Caco-2 (cell line): ENCODE measurements around the gene MSMP. TPM values are rescaled to one million over a fixed set of nuclear protein-coding genes. Genes with fewer than 3 reads are reported as not detected.

Experiments
- BruUV-seq: library from RNA; stranded (reverse); fragments of 400-500 nt; replicated peaks from 2 replicates; lab custom pipeline; 2021; lab: Mats Ljungman, UMichigan
- CTCF ChIA-PET: fragments of 300-600 bp; sonication (Branson Sonifier 250); formaldehyde crosslinking; loops from one replicate; lab custom pipeline; 2022; ENCODE audit warnings: antibody characterized with exemption; lab: Charles Lee
- POLR2A ChIA-PET: fragments of 300-600 bp; sonication (Branson Sonifier 250); formaldehyde crosslinking; loops from one replicate; lab custom pipeline; 2022; ENCODE audit warnings: antibody characterized with exemption; lab: Charles Lee
- DNase-seq, 2 experiments: peaks; one replicate each; pipeline versions ENCODE4 v3.0.0 to v3.0.0-alpha.2; 2020 to 2022
- H3K27me3 ChIP-seq: replicated peaks from 2 replicates; pipeline ENCODE4 v1.6.0; 2011; ENCODE audit warnings: low read length; ENCODE audit not compliant: control insufficient read depth, insufficient read depth
- H3K36me3 ChIP-seq: 2 replicates; pipeline ENCODE4 v1.5.1; 2011; ENCODE audit warnings: low read length; ENCODE audit not compliant: control insufficient read depth, insufficient read depth
- H3K4me1 ChIP-seq: fragments of 250-450 bp; sonication (Bioruptor Pico); 2 replicates; pipeline ENCODE4 v1.5.1; 2020; ENCODE audit warnings: mild to moderate bottlenecking
- H3K4me3 ChIP-seq: 2 replicates; pipeline ENCODE4 v1.5.1; 2011; ENCODE audit warnings: low read depth, mild to moderate bottlenecking, control low read depth, low read length
- H3K9me3 ChIP-seq: fragments of 250-450 bp; sonication (Bioruptor Pico); 2 replicates; pipeline ENCODE4 v1.5.1; 2020; ENCODE audit warnings: mild to moderate bottlenecking, moderate library complexity
- H3K27ac Mint-ChIP-seq: one replicate; pipeline ENCODE4 v1.8.0; 2022; ENCODE audit warnings: mixed read lengths; ENCODE audit not compliant: unreplicated experiment
- H3K27me3 Mint-ChIP-seq: one replicate; pipeline ENCODE4 v1.8.0; 2022; ENCODE audit warnings: mixed read lengths; ENCODE audit not compliant: insufficient read depth, unreplicated experiment
- H3K36me3 Mint-ChIP-seq: one replicate; pipeline ENCODE4 v1.8.0; 2022; ENCODE audit warnings: mild to moderate bottlenecking, mixed read lengths; ENCODE audit not compliant: insufficient read depth, unreplicated experiment
- H3K4me1 Mint-ChIP-seq: one replicate; pipeline ENCODE4 v1.8.0; 2022; ENCODE audit warnings: low read depth, mixed read lengths; ENCODE audit not compliant: unreplicated experiment
- H3K4me3 Mint-ChIP-seq: one replicate; pipeline ENCODE4 v1.8.0; 2022; ENCODE audit warnings: mild to moderate bottlenecking, moderate library complexity, mixed read lengths; ENCODE audit not compliant: unreplicated experiment
- H3K9me3 Mint-ChIP-seq: one replicate; pipeline ENCODE4 v1.8.0; 2022; ENCODE audit warnings: mixed read lengths; ENCODE audit not compliant: unreplicated experiment
- intact Hi-C: fragments of 100-400 bp; cut with micrococcal nuclease; formaldehyde crosslinking; loops from one replicate; pipeline ENCODE4 v1.10.0; 2022; ENCODE audit not compliant: unreplicated experiment
- total RNA-seq: library from RNA; stranded (reverse); gene quantifications from 2 replicates; pipeline ENCODE4 v1.2.3, GENCODE V29; 2022
- TF ChIP-seq, protein P1 (sequence below), 2 experiments: fragments of 200-600 bp in 1 of 2; IDR thresholded peaks; 1 replicate in 1 of 2; 2 replicates in 1 of 2; pipeline versions ENCODE4 v1.5.1 to v1.8.0; 2011 to 2022; ENCODE audit warnings: antibody characterized with exemption in 1 of 2, control low read depth in 1 of 2, inconsistent platforms in 1 of 2, low read depth in 1 of 2, low read length in 1 of 2, mild to moderate bottlenecking in 1 of 2, moderate library complexity in 1 of 2; ENCODE audit not compliant: insufficient read depth in 1 of 2, severe bottlenecking in 1 of 2, unreplicated experiment in 1 of 2

Gene MSMP
- total RNA-seq, 1 experiment from 2014 or later, result not detected

DNA sequence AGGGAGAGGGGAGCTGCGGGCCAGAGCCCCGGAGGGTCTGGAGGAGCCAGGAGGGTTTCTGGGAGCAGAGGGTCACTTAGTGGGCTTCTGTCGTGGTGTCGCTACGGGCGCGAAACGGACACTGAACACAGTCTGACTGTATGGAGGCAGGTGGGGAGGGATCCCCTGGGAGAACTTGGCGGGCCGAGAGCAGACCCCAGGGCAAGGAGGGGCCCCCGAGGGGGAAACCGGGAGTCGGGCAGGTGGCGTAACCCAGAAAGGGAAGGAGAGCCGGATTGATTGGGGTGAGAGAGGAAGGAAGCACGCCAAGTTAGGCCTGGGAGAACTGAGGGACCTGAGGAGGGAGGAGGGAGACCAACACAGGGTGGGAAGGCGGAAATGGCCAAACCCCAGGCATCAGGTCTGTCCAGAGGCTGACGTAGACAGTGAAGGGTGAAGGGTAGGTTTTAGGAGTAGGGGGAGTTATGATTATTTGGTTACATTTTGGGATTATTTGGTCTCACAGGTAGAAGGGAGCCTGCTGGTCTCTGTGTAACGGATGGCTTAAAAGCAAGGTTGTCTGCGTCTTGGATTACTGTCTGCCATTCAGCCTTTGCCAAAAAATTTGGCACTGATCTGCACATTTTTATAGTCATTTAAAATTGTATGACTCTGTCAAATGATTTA, 3.3 kb upstream of the MSMP start:
- intact Hi-C loops, result no loop called here
- POLR2A ChIA-PET, result interaction anchor here (0.6 to 2.0 kb wide), 2 partner anchors 29 to 251 kb away, joined by 5 read pairs; no protein-coding TSS in a partner anchor
- peak overlapping the region; percentile 80 for H3K4me3 Mint-ChIP-seq
- H3K27me3 Mint-ChIP-seq, result no peaks in the 10 kb centered on the region
- no TSS peak for BruUV-seq
- peak overlapping the region; percentile 81 for H3K27ac Mint-ChIP-seq
- CTCF ChIA-PET, result interaction anchor here (0.6 to 1.5 kb wide), 5 partner anchors 11 to 841 kb away, joined by 3 to 10 read pairs (median 4); partner anchors contain the start of gene HINT2
- DNase-seq, result peak; percentile 60 to 70
- H3K9me3 ChIP-seq, result no peaks in the 10 kb centered on the region
- H3K36me3 ChIP-seq, result no peaks in the 10 kb centered on the region
- TF ChIP-seq, protein P1, sequence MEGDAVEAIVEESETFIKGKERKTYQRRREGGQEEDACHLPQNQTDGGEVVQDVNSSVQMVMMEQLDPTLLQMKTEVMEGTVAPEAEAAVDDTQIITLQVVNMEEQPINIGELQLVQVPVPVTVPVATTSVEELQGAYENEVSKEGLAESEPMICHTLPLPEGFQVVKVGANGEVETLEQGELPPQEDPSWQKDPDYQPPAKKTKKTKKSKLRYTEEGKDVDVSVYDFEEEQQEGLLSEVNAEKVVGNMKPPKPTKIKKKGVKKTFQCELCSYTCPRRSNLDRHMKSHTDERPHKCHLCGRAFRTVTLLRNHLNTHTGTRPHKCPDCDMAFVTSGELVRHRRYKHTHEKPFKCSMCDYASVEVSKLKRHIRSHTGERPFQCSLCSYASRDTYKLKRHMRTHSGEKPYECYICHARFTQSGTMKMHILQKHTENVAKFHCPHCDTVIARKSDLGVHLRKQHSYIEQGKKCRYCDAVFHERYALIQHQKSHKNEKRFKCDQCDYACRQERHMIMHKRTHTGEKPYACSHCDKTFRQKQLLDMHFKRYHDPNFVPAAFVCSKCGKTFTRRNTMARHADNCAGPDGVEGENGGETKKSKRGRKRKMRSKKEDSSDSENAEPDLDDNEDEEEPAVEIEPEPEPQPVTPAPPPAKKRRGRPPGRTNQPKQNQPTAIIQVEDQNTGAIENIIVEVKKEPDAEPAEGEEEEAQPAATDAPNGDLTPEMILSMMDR (IDR thresholded peaks at IDR 0.05; ENCODE audit: insufficient read depth in 1 of 2, low read depth in 1 of 2, low read length in 1 of 2, severe bottlenecking in 1 of 2, unreplicated experiment in 1 of 2), result no peak
- no peaks in the 10 kb centered on the region for H3K27me3 ChIP-seq
- H3K9me3 Mint-ChIP-seq, result no peaks in the 10 kb centered on the region
- H3K4me3 ChIP-seq, result peak overlapping the region; percentile 59
- peaks cover 14% of the 10 kb centered on the region for H3K4me1 Mint-ChIP-seq
- peaks cover 5% of the 10 kb centered on the region; the same call in 1 of the 2 replicates for H3K4me1 ChIP-seq
- peaks cover 21% of the 10 kb centered on the region for H3K36me3 Mint-ChIP-seq

DNA sequence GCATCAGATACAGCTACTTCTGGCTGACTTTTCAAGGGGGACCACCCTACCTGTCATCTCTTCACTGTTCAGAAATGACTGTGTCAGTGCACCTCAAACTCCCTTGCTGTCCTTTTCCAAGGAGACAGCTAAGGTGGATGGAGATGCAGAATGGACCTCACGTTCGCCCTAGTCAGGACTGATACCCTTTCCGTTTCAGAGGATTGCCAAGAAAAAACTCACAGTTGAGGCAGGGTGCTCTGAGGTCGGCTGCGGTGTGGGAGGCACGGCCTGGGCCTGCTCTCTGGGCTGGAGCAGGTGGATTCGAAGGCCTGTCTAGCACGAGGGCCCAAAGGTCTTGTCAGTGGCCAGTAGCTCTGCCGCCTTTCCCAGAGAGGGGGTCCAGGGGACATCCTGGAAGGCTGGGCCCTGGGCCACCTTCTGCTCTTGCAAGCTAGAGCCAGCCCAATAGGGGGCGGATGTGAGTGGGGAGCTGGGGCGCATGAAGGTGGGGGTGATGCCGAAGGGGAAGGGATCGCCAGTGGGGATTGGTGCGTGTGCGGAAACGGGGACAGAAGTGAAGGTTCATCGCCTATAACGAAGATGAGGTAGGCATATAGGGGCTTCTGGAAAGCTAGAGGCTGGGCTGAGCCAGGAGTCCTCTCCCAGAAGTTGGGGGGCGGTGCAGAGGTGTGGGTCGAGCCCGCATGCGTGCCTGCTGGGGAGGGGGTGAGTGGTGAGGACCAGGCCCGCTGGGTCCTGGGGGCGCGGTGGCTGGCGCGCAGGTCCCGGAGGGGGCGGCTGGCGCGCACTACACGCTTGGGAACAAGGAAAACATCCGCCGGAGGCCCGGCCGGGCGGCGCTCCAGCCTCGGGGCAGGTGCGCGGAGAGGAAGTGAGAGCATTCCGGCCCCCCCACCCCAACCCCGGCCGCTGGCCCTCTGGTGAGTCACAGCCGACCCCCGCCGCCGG, 2.5 kb upstream of the MSMP start:
- no peaks in the 10 kb centered on the region for H3K9me3 ChIP-seq
- Mint-ChIP-seq H3K27me3 (no peaks in the 10 kb centered on the region), H3K27ac (peak overlapping the region; percentile 81), H3K36me3 (peaks cover 24% of the 10 kb centered on the region), H3K4me3 (peak overlapping the region; percentile 80), H3K4me1 (peaks cover 14% of the 10 kb centered on the region), H3K9me3 (no peaks in the 10 kb centered on the region)
- no TSS peak for BruUV-seq
- TF ChIP-seq, protein P1 (IDR thresholded peaks at IDR 0.05; ENCODE audit: insufficient read depth in 1 of 2, low read depth in 1 of 2, low read length in 1 of 2, severe bottlenecking in 1 of 2, unreplicated experiment in 1 of 2), result peak; percentile 56 to 76
- DNase-seq, result peak; percentile 72 to 77
- peaks cover 5% of the 10 kb centered on the region; the same call in 1 of the 2 replicates for H3K4me1 ChIP-seq
- peak overlapping the region; percentile 59 for H3K4me3 ChIP-seq
- ChIA-PET POLR2A (interaction anchor here (0.6 to 2.0 kb wide), 3 partner anchors 10 to 250 kb away, joined by 3 to 5 read pairs (median 5); no protein-coding TSS in a partner anchor), CTCF (interaction anchor here (0.6 to 1.5 kb wide), 9 partner anchors 11 to 840 kb away, joined by 3 to 10 read pairs (median 4); partner anchors contain the start of genes CREB3, HINT2 and TLN1)
- no peaks in the 10 kb centered on the region for H3K36me3 ChIP-seq
- intact Hi-C loops, result loop anchor here (1.0 kb wide), 1 partner anchor 20 kb away; no protein-coding TSS in a partner anchor
- H3K27me3 ChIP-seq, result no peaks in the 10 kb centered on the region

DNA sequence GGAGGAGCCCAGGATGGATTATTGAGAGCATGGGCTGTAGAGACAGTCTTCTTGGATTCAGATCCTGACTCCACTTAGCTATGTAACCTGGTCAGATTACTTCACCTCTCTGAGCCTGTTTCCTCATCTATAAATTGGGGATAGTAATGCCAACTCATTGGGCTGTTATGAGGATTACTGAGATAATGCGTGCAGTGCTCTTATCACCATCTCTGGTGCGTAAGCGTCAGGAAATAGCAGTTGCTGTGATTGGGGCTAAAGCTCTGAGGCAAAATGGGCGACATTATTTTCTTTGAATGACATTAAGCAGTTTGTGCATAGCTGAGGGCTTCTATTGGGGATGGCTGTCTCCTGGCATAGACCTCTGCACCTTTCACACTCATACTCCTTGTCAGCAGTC, 995 bp upstream of the MSMP start:
- Histone ChIP-seq H3K27me3 (no peaks in the 10 kb centered on the region), H3K36me3 (0 out of 2 replicates have a peak, but pooled peaks cover 4% of the 10 kb centered on the region), H3K9me3 (no peaks in the 10 kb centered on the region), H3K4me3 (no peak overlapping the region), H3K4me1 (peaks cover 9% of the 10 kb centered on the region; the same call in 1 of the 2 replicates)
- CTCF ChIA-PET, result no interaction called here
- H3K9me3 Mint-ChIP-seq, result no peaks in the 10 kb centered on the region
- intact Hi-C loops, result no loop called here
- H3K27me3 Mint-ChIP-seq, result no peaks in the 10 kb centered on the region
- no peak overlapping the region for H3K4me3 Mint-ChIP-seq
- no TSS peak for BruUV-seq
- H3K36me3 Mint-ChIP-seq, result peaks cover 24% of the 10 kb centered on the region
- TF ChIP-seq, protein P1 (IDR thresholded peaks at IDR 0.05; ENCODE audit: insufficient read depth in 1 of 2, low read depth in 1 of 2, low read length in 1 of 2, severe bottlenecking in 1 of 2, unreplicated experiment in 1 of 2), result no peak
- H3K27ac Mint-ChIP-seq, result no peak overlapping the region
- DNase-seq, result no peak
- POLR2A ChIA-PET, result interaction anchor here (0.6 kb wide), 1 partner anchor 28 kb away, joined by 3 read pairs; no protein-coding TSS in a partner anchor
- H3K4me1 Mint-ChIP-seq, result peaks cover 15% of the 10 kb centered on the region
